ENCODE results near the gene LRMDA.

DNA sequence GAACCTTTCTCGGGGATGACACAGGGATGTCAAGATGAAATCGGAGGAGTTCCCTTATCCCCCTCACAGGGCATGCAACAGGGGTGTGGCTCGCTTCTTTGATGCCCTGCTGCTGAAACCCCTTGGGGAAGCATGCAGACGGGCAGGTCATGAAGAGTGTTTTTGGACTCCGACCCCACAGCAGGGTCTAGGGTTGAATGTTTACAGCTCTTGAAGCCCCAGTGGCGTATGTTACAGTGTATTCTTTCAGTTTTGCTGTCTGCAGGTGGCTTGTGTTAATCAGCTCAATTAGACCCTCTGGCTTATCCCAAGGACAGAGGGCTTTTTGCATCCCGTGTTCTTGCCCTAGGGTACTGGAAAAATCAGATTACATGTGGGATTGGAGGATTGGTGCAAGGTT, 446.5 kb downstream of the LRMDA start:
- TF ChIP-seq POLR2A (IDR thresholded peaks at IDR 0.05) (no peak), POLR2AphosphoS5 (IDR thresholded peaks at IDR 0.05) (no peak)
- TF ChIP-seq, protein P1, sequence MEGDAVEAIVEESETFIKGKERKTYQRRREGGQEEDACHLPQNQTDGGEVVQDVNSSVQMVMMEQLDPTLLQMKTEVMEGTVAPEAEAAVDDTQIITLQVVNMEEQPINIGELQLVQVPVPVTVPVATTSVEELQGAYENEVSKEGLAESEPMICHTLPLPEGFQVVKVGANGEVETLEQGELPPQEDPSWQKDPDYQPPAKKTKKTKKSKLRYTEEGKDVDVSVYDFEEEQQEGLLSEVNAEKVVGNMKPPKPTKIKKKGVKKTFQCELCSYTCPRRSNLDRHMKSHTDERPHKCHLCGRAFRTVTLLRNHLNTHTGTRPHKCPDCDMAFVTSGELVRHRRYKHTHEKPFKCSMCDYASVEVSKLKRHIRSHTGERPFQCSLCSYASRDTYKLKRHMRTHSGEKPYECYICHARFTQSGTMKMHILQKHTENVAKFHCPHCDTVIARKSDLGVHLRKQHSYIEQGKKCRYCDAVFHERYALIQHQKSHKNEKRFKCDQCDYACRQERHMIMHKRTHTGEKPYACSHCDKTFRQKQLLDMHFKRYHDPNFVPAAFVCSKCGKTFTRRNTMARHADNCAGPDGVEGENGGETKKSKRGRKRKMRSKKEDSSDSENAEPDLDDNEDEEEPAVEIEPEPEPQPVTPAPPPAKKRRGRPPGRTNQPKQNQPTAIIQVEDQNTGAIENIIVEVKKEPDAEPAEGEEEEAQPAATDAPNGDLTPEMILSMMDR (IDR thresholded peaks at IDR 0.05): no peak
